WI38 (cell line): ENCODE measurements around the gene ATAD3A.
"Not testable (repeated sequence)": the region's sequence is repeated elsewhere in the genome, so short reads cannot be mapped to it uniquely, and the experiment has no call there.

Source experiments
- H3K4me3 ChIP-seq: 2 replicates; pipeline ENCODE4 v1.5.1; 2011; ENCODE audit warnings: low read depth, mild to moderate bottlenecking, control low read depth, low read length
- TF ChIP-seq, protein P1 (sequence below): IDR thresholded peaks from 2 replicates; pipeline ENCODE4 v1.5.1; 2012; ENCODE audit warnings: low read depth, mild to moderate bottlenecking, control low read depth, low read length

Gene ATAD3A

DNA sequence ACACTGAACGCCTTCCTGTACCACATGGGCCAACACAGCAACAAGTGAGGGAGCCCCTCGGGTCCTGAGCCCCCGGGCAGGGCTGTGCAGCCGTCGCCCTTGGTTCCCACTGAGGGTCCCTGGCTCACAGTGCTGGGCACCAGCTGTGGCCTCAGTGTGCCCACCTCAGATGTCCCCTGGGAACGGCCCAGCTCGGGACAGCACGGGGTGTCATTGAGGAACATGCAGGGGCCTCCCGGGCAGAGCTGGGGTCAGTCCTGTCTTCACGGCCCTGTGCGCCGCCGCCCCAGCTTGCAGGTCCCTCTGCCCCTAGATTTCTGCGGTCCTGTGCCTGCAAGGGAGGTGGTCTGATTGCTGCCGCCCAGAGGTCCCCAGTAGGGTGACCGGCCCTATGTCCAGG, 22.7 kb upstream of the ATAD3A start:
- TF ChIP-seq, protein P1, sequence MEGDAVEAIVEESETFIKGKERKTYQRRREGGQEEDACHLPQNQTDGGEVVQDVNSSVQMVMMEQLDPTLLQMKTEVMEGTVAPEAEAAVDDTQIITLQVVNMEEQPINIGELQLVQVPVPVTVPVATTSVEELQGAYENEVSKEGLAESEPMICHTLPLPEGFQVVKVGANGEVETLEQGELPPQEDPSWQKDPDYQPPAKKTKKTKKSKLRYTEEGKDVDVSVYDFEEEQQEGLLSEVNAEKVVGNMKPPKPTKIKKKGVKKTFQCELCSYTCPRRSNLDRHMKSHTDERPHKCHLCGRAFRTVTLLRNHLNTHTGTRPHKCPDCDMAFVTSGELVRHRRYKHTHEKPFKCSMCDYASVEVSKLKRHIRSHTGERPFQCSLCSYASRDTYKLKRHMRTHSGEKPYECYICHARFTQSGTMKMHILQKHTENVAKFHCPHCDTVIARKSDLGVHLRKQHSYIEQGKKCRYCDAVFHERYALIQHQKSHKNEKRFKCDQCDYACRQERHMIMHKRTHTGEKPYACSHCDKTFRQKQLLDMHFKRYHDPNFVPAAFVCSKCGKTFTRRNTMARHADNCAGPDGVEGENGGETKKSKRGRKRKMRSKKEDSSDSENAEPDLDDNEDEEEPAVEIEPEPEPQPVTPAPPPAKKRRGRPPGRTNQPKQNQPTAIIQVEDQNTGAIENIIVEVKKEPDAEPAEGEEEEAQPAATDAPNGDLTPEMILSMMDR, result no peak
- H3K4me3 ChIP-seq, result no peak overlapping the region

DNA sequence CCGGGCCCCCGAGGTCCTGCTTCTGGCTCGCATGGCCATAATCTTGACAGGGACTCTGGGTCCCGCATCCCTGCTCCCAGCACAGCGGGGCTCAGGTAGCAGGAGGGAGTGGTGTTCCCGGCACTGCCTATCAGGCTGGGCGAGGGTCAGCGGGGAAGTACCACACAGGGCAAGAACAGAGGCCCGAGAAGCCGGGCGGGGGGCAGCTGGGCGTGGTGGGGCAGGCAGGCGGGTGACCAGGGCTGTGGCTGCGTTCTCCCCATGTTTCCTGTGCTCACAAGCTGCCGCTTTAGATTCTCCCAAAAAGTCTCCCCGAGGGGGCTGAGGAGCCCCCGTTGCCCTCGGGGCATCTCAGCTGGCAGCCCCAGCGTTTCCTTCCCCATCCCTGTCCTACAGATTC, 22.1 kb upstream of the ATAD3A start:
- TF ChIP-seq, protein P1, result no peak
- no peak overlapping the region for H3K4me3 ChIP-seq

DNA sequence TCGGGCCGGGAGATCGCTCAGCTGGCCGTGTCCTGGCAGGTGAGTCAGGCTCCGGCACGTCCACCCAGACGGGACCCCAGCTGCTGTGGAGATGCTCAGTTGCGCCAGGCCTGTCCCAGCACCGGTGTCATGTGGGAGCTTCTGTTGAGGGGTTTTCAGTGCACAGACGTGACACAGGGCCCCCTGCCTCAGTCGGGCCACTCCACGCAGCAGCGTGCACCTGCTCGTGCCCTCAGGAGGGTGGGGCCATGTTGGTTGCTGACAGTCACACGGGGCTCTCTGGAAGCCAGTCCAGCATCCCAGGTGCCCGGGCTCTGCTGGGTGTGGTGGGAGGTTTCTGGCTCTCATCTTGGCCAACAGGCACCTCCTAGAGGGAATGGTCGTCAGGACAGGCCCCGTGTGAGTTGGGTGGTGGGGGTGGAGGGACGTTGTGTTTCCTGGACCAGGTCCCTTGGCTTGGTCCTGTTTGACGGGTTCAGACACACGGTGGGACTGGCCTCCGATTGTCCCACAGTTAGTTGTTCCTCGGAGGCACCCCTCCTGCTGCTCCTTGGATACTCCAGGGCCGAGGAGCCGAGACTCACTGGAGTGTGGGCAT, 21.2 kb upstream of the ATAD3A start:
- no peak overlapping the region for H3K4me3 ChIP-seq
- TF ChIP-seq, protein P1, result no peak

DNA sequence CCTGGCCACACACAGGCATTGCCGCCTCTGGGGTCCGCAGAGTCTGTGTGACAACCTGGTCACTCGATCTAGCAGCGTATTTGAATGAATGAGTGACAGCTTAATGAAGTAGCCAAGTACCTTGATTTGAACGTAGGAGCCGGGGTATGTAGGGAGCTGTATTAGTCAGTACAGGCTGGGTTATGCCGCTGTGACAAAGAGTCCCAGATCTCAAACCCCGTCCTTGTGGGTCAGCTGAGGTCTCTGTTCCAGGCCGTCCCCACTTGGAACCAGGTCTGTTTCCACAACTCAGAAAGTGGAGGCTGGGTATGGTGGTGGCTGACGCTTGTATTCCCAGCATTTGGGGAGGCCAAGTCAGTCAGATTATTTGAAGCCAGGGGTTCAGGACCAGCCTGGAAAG, 20.4 kb upstream of the ATAD3A start:
- H3K4me3 ChIP-seq, result no peak overlapping the region
- TF ChIP-seq, protein P1, result no peak

DNA sequence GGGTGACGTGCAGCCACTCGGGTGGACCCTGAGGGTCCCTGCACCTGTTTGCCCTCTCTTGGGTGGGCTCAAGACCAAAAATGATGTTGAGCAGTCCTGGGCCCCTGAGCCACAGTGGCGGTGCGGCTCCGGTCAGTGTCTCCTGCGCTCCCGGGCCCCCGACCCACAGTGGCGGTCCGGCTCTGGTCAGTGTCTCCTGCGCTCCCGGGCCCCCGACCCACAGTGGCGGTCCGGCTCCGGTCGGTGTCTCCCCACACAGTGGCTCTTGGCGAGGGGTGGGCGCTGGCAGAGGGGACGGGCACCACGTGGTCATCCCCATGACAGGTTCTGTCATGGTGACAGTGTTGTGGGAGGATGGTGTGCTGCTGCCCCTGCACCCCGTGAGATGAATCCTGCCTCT, 17.7 kb upstream of the ATAD3A start:
- not testable (repeated sequence) for H3K4me3 ChIP-seq

DNA sequence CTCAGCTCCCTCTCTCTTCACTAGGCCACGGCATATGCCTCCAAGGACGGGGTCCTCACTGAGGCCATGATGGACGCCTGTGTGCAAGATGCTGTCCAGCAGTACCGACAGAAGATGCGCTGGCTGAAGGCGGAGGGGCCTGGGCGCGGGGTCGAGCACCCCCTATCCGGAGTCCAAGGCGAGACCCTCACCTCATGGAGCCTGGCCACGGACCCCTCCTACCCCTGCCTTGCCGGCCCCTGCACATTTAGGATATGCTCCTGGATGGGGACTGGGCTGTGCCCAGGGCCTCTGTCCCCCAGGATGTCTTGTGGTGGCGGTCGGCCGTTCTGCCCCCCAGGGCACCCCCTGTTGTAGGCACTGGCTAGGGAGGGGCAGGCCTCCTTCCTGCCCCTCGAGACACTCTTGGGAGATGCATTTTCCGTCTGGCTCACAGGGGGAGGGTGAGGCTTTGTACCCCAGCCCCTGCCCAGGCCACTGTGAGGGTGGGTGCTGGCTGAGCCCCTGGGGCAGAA, 16.4 kb upstream of the ATAD3A start:
- H3K4me3 ChIP-seq, result not testable (repeated sequence)

DNA sequence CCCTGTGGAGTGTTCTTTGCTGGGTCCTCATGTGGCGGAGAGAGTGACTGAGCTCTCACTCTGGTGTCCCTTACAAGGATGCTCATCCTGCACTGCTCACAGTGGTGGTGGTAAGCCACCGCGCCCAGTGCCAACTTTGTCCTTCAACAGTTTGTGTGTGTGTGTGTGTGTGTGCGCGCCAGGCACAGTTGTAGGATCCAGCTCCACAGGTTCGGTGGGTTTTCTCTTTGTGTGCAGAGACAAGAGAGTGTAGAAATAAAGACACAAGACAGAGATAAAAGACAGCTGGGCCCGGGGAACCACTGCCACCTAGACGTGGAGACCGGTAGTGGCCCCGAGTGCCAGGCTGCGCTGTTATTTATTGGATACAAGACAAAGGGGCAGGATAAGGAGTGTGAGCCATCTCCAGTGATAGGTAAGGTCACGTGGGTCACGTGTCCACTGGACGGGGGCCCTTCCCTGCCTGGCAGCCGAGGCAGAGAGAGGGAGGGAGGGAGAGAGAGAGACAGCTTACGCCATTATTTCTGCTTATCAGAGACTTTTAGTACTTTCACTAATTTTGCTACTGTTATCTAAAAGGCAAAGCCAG, 7.1 kb upstream of the ATAD3A start:
- H3K4me3 ChIP-seq, result not testable (repeated sequence)
- TF ChIP-seq, protein P1, result peak; percentile 23; the same call in 1 of the 2 replicates

DNA sequence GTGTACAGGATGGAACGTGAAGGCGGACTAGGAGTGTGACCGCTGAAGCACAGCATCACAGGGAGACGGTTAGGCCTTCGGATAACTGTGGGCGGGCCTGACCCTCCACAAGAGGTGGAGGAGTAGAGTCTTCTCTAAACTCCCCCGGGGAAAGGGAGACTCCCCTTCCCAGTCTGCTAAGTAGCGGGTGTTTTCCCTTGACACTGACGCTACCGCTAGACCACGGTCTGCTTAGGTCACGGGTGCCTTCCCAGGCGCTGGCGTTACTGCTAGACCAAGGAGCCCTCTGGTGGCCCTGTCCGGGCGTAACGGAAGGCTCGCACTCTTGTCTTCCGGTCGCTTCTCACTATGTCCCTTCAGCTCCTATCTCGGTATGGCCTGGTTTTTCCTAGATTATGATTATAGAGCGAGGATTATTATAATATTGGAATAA, 6.6 kb upstream of the ATAD3A start:
- H3K4me3 ChIP-seq, result not testable (repeated sequence)

DNA sequence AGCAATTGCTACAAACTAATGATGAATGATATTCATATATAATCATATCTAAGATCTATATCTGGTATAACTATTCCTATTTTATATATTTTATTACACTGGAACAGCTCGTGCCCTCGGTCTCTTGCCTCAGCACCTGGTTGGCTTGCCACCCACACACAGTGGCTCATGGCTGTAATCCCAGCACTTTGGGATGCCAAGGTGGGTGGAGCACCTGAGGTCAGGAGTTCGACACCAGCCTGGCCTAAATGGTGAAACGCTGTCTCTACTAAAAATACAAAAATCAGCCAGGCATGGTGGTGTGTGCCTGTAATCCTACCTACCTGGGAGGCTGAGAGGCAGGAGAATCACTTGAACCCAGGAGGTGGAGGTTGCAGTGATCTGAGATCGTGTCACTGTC, 6.2 kb upstream of the ATAD3A start:
- H3K4me3 ChIP-seq, result not testable (repeated sequence)
